ENCODE results near the gene MAPKAP1. TPM values are rescaled to one million over a fixed set of nuclear protein-coding genes. Genes with fewer than 3 reads are reported as not detected.

Gene MAPKAP1
- total RNA-seq, 2 experiments from 2014 or later: 66.2 to 78.8 TPM

- Histone ChIP-seq H2AFZ (ENCODE audit: low read length) (no peak overlapping the region), H3K36me3 (ENCODE audit: insufficient read depth, low read length) (no peaks in the 10 kb centered on the region), H3K4me3 (ENCODE audit: low read depth, low read length, poor library complexity, severe bottlenecking) (no peak overlapping the region), H3K4me1 (ENCODE audit: insufficient read depth, low read length, poor library complexity, severe bottlenecking) (peaks cover 13% of the 10 kb centered on the region), H3K9me3 (ENCODE audit: low read length) (no peaks in the 10 kb centered on the region), H3K27ac (ENCODE audit: low read depth, low read length, poor library complexity, severe bottlenecking) (no peak overlapping the region), H4K20me1 (ENCODE audit: insufficient read depth, low read length) (no peaks in the 10 kb centered on the region; the same call in 1 of the 2 replicates), H3K9me2 (ENCODE audit: insufficient read depth, low read length) (no peaks in the 10 kb centered on the region), H3K4me2 (ENCODE audit: low read length) (no peak overlapping the region), H3K79me2 (ENCODE audit: insufficient read depth, low read depth, low read length) (no peaks in the 10 kb centered on the region)
- POLR2A ChIA-PET: no interaction called here
- CTCF ChIA-PET (ENCODE audit: unreplicated experiment): no interaction called here
- BruUV-seq (replicated peaks): no TSS peak
- intact Hi-C loops (cut with micrococcal nuclease; ENCODE audit: unreplicated experiment): no loop called here
- no peak for DNase-seq (ENCODE audit: low spot score)
- TF ChIP-seq EZH2phosphoT487 (IDR thresholded peaks at IDR 0.05; ENCODE audit: borderline replicate concordance, low read depth, low read length) (no peak), CTCF (conservative IDR thresholded peaks at IDR 0.05; ENCODE audit: low read length) (no peak)
Measured at GRCh38 chr9:125626187-125626586, 80.8 kb downstream of the MAPKAP1 start.

- Histone ChIP-seq H3K36me3 (ENCODE audit: insufficient read depth, low read length) (no peaks in the 10 kb centered on the region), H3K4me2 (ENCODE audit: low read length) (no peak overlapping the region), H3K79me2 (ENCODE audit: insufficient read depth, low read depth, low read length) (no peaks in the 10 kb centered on the region), H3K4me1 (ENCODE audit: insufficient read depth, low read length, poor library complexity, severe bottlenecking) (no peaks in the 10 kb centered on the region), H4K20me1 (ENCODE audit: insufficient read depth, low read length) (no peaks in the 10 kb centered on the region; the same call in 1 of the 2 replicates), H3K4me3 (ENCODE audit: low read depth, low read length, poor library complexity, severe bottlenecking) (no peak overlapping the region), H3K27ac (ENCODE audit: low read depth, low read length, poor library complexity, severe bottlenecking) (no peak overlapping the region), H2AFZ (ENCODE audit: low read length) (no peak overlapping the region), H3K9me2 (ENCODE audit: insufficient read depth, low read length) (no peaks in the 10 kb centered on the region), H3K9me3 (ENCODE audit: low read length) (no peaks in the 10 kb centered on the region)
- no peak for TF ChIP-seq CTCF (conservative IDR thresholded peaks at IDR 0.05; ENCODE audit: low read length)
- no peak for TF ChIP-seq EZH2phosphoT487 (IDR thresholded peaks at IDR 0.05; ENCODE audit: borderline replicate concordance, low read depth, low read length)
- no peak for DNase-seq (ENCODE audit: low spot score)
- intact Hi-C loops (cut with micrococcal nuclease; ENCODE audit: unreplicated experiment): no loop called here
- ChIA-PET CTCF (ENCODE audit: unreplicated experiment) (no interaction called here), POLR2A (no interaction called here)
- no TSS peak for BruUV-seq (replicated peaks)
Measured at GRCh38 chr9:125621170-125621569, 85.8 kb downstream of the MAPKAP1 start.

- CTCF ChIA-PET (ENCODE audit: unreplicated experiment): no interaction called here
- no peaks in the 10 kb centered on the region for H3K9me2 ChIP-seq (ENCODE audit: insufficient read depth, low read length)
Measured at GRCh38 chr9:125620216-125620615, 86.8 kb downstream of the MAPKAP1 start.

More at GRCh38 chr9:125620216-125620615, 86.8 kb downstream of the MAPKAP1 start:
- no peaks in the 10 kb centered on the region; the same call in 1 of the 2 replicates for H4K20me1 ChIP-seq (ENCODE audit: insufficient read depth, low read length)
- no peak for DNase-seq (ENCODE audit: low spot score)
- no peak overlapping the region for H3K4me2 ChIP-seq (ENCODE audit: low read length)
- intact Hi-C loops (cut with micrococcal nuclease; ENCODE audit: unreplicated experiment): no loop called here
- H3K79me2 ChIP-seq (ENCODE audit: insufficient read depth, low read depth, low read length): no peaks in the 10 kb centered on the region
- TF ChIP-seq CTCF (conservative IDR thresholded peaks at IDR 0.05; ENCODE audit: low read length): no peak
- no peak for TF ChIP-seq EZH2phosphoT487 (IDR thresholded peaks at IDR 0.05; ENCODE audit: borderline replicate concordance, low read depth, low read length)
- no peak overlapping the region for H3K27ac ChIP-seq (ENCODE audit: low read depth, low read length, poor library complexity, severe bottlenecking)
- no peaks in the 10 kb centered on the region for H3K36me3 ChIP-seq (ENCODE audit: insufficient read depth, low read length)
- no peaks in the 10 kb centered on the region for H3K4me1 ChIP-seq (ENCODE audit: insufficient read depth, low read length, poor library complexity, severe bottlenecking)
- H3K9me3 ChIP-seq (ENCODE audit: low read length): no peaks in the 10 kb centered on the region
- POLR2A ChIA-PET: no interaction called here
- BruUV-seq (replicated peaks): no TSS peak
- H3K4me3 ChIP-seq (ENCODE audit: low read depth, low read length, poor library complexity, severe bottlenecking): no peak overlapping the region
- H2AFZ ChIP-seq (ENCODE audit: low read length): no peak overlapping the region
